ENCODE data around the gene ZNF532.

DNA sequence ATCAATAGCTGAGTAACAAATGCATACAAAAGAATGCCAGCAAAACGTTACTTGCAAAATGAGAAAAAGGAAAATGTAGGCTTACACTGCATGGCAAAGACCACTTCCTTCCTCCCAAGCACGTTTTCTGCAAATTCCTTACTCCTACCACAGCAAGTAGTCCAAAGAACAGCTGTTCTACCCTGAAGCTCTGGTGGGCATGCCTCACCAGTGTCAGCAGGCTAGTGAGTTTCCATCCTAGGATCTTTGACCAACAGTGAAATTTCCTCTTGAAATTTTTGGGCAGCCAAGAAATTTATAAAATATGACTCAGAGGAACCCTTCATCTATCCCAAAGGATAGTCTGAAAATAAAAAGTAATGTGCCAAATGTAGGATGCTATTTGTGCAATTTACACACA, 123.9 kb downstream of the ZNF532 start:
- TF ChIP-seq CTCF (IDR thresholded peaks at IDR 0.05) (no peak), POLR2A (IDR thresholded peaks at IDR 0.05) (no peak), POLR2AphosphoS5 (IDR thresholded peaks at IDR 0.05) (no peak)
